ENCODE data around the gene CHCHD3.
"Not testable (repeated sequence)": the region's sequence is repeated elsewhere in the genome, so short reads cannot be mapped to it uniquely, and the experiment has no call there.

Gene CHCHD3

DNA sequence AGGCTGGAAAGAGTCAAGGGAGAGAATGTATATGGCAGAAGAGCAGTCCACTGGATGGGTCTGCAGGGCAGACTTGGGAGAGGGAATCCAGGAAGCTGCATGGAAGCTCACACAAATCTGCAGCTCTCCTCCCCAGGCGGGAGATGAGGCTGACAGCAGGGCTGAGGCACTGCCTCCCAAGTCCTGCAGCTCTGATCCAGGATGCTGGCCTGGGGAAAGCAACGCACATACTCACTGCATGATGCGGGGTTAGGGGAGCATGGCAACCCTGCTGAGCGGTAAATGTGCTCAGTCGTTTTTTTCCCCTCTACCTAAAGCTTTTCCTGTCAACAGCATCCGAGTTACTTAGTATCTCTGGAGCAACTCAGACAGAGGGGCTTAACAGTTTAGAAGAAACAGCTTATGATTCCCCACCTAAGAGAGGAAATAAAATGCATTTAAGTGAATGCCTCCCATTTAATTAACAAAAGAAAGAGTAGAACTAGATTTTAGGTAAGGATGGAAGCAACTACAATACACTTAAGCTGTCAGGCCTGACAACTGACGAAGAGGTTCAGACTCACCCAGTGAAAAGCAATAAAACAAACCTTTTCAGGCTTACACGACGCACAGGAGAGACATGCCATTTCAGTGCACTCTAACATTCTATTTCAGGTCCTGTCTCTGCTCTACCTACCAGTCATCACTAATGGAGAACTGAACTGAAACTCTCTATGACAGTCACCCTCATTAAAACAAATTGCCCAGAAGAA lies 37.0 kb downstream of the CHCHD3 start:
- DNase-seq (ENCODE audit: low read depth), result no peak

DNA sequence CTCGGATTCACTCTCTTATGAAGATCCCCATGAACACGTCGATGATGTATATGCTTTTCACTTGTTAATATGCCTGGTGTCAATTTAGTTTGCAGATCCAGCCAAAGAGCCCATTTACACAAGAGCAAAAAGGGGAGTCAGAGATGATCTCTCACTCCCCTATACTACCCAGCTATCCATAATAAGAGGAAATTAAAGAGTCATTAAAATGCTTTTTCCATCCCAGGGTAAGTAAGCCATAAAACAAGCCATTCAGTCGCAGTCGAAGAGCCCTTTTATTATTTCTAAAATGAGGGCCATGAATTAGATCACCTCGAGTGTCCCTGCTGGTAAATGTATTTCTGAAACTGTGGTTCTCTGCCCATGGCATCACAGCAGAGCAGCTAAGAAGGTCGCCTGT lies 41.2 kb downstream of the CHCHD3 start:
- no peak for DNase-seq (ENCODE audit: low read depth)

DNA sequence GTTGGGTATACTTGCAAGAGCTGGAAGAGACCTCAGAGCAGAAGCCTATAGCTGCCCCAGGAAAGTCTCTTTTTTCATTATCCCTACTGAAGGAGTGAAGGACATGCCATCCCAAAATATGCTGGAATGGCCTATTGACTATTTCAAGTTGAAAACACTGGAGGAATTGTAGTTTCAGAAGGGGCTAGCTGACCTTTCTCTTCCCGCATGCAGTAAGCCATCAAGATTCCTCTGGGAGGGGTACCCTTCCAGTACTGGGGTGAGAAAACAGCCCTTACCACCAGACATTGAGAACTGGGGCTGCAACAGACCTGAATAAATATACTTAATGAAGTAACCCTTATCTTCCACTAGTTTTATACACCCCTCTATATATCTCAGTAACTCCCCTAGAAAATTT lies 41.7 kb downstream of the CHCHD3 start:
- no peak for DNase-seq (ENCODE audit: low read depth)

DNA sequence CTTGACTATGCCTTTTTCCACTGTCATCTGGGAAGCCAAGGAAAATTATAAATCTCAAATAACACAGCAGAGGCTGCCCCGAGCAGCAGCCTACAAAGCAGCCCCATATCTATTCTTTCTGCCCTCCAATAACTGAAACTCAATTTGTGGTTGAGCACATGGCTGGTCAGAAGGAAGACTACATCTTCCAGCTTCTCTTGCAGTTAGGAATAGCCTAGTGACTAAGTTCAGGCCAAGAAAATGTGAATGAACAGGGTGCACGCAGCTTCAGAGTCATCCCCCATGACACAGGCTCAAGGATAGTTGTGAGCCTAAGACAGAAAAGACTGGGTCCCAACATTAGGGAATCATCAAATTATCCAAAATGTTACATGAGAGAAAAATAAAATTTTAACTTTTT lies 42.3 kb downstream of the CHCHD3 start:
- no peak for DNase-seq (ENCODE audit: low read depth)

DNA sequence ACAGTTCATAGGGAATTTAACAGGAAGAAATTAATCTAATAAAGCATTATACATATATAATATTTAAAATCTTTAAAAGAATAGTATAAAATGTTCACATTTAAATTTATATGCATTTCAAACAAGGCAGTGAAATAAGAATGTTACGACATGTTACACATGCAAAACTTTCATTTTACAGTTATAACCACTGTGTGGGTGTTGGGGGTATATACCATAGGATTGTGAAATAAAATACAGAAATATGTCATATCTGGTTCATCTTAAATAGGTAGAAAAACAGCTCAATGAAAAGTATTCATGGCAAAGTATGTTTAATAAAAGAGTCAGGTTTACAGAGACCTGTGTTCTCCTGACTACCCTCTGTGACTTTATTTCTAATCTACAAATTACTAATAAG lies 45.6 kb downstream of the CHCHD3 start:
- no peak for DNase-seq (ENCODE audit: low read depth)

DNA sequence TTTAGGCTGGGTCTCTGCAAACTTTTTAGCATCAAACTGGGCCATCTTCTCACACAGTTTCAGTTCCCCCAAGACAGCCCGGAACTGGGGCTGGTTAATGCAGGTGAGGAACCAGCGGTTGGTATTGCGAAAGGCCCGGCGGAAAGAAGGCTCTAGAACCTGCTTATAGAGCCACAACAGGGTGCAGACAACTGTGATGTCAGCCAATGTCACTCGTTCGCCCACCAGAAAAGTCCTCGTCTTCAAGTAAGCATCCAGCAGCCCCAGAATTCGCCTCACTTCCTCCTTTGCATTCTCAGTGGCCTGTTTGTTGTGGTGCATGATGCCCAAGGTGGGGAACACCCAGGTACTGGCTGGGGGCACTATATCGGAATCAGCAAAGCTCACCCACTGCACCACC lies 46.6 kb downstream of the CHCHD3 start:
- DNase-seq (ENCODE audit: low read depth), result not testable (repeated sequence)

DNA sequence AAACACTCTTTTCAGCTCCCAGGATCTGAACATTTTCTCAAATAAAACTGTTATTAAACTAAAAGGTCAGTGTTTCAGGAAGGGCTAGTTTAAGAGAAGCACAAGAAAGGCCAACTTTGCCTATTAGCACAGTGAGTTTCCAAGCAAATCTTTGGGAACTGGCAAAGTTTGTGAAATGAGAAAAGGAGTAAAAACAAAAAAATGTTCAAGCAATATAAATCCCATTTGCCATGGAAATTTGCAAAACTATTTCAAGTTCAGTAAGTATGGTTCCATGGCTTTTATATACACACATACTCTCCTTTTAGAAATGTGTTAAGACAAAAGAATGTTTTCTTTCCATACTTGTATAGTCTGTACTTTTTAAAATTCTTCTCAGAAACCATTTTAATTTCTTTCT lies 51.5 kb downstream of the CHCHD3 start:
- no peak for DNase-seq (ENCODE audit: low read depth)

DNA sequence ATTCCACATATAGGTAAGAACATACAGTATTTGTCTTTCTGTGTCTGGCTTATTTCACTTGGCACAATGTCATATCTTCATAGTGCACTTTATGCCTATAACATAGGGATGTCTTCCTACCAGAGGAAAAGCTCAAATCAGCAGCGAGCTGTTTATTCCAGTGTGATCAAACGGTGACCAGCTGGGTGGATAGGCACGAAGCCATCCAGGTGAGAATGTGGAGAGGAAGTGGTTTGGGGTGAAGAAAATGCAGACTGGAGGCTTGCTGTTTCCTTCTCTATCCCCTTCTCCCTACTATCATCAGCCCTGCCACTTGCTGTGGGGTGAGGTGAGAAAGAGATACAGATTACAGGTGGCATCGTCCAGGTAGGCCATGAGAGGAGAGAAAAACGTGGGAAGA lies 52.4 kb downstream of the CHCHD3 start:
- DNase-seq (ENCODE audit: low read depth), result no peak

DNA sequence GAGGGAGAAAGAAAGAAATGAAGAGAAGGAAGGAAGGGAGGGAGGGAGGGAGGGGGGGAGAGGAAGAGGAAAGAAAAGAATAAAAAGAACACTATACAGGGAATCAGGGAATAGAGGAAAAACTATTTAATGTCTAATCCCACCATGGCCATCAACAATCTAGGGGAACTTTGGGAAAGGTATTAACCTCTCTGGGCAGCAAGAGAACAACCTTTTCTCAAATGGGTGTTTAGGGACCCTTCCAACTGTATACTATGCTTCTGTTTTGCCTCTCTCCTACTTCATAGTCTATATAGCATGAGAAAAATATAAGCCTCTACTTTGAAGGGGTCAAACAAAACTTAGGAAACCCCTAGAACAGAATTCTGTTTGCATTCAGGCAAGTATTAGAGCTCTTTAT lies 54.5 kb downstream of the CHCHD3 start:
- no peak for DNase-seq (ENCODE audit: low read depth)

DNA sequence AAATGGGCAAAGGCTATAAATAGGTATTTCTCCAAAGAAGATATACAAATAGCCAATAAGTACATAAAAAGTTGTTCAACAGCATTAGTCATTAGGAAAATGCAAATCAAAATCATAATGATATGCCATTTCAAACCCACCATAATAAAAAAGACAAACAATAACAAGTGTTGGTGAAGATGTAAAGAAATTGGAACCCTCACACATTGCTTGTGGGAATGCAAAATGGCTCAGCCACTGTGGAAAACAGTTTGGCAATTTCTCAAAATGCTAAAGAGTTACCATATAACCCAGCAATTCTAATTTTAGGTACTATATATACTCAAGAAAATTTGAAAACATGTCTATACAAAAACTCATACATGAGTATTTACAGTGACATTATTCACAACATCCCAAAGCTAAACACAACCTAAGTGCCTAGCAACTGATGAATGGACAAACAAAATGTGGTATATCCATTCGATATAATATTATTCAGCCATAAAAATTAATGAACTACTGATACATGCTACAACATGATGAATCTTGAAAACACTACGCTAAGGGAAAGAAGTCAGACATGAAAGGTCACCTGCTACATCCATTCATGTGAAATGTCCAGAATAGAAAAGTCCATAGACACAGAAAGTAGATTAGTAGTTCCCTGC lies 55.6 kb downstream of the CHCHD3 start:
- no peak for DNase-seq (ENCODE audit: low read depth)

DNA sequence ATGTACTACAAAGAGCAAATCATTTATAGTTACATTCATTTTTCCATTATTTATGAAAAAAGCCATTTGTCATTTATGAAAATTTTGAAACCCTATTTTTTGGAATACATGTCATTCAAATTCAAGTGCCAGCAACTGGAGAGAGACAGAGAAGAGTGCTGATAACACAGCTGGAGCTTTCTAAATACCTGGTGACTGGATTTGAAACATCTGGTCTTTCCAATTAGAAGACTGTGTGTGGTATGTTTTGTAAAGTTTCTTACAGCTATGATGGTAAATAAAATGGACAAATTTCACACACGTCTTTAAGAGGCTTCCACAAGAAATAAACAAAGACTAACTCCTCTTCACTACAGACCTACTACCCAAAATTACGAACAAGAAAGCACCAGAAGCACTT lies 56.8 kb downstream of the CHCHD3 start:
- DNase-seq (ENCODE audit: low read depth), result no peak

DNA sequence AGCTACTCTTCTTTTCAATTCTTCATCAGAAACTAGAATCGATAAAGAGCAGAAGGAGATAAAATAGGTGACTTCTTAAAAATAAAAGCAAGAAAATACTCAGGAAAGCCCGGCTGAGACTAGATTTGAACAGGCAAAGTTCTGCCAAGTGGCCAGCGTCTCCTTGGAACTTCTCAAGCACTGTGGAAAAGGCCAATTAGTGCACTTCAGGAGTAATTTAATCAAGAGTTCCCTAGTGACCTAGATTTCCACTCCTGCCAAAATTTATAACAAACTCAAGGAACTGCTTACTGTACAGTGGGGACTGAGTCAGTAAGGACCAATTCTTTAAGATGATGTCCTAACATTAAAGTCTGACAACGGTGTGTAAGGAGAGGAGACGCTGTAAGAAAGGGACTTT lies 57.3 kb downstream of the CHCHD3 start:
- peak; percentile 30 for DNase-seq (ENCODE audit: low read depth)

DNA sequence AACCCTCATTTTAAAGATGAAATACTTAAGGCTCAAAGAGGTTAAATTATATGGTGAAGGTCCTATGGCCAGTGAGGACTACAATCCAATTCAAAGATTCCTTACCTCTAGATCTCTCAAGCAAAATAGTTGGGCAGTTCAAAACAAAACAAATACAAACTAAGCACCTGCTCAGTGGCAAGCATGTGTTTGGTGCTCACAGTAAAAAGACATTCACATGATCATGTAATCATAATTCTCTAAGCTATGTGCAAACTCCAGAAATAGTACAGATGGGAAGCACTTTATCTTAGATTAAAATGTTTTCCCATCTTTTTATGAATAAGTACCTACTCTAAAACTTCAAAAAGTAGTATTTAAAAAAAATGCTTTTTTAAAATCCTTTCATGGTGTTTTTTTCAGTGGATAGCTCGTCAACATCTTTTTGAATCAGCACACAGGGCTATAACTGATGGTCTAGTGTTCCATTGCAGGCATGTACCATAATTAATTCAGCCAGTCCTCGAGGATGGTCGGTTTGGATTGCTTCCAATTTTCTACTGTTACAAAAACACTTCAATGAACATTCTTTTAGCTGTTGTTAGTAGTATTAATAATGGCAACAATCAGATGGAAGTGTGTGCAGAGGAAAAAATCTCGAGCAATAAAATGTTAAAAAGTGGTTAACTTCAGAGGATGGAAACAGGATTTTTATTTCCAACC lies 58.4 kb downstream of the CHCHD3 start:
- no peak for DNase-seq (ENCODE audit: low read depth)

DNA sequence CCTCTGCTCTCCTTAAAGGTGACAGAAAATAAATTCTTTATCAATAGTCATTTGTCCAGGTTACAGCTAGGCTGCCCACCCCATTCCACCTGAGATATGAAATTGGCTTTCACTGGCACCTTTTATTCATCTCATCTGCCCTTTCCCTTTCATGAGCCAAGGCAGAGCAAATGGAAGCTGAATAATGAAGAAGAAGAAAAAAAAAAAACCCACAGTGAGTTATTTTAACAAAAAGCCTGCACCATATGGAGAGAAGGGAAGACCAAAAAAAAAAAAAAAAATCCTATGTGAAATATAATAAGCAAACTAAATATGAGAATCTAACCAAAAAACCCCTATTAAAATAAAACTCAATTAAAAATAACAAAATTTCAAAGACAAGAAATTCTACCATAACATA lies 59.2 kb downstream of the CHCHD3 start:
- no peak for DNase-seq (ENCODE audit: low read depth)

DNA sequence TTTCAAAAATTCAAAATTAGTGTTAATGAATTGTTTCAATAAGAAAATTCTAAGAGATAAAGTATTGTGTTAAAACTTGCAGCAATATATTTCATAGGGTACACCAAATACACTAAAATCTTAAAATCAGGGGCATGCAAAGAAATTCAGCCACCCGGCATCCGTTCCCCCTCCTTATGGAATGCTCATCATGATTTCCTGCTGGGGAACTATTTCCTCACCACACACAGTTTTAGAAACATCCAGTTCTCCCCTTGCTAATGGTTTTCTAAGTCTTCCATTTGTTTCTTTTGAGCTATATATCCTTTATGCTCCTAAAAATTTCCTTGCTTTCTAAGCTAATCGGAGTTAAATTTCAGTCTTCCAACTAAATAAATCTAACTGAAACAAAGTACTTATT lies 60.7 kb downstream of the CHCHD3 start:
- DNase-seq (ENCODE audit: low read depth), result no peak

DNA sequence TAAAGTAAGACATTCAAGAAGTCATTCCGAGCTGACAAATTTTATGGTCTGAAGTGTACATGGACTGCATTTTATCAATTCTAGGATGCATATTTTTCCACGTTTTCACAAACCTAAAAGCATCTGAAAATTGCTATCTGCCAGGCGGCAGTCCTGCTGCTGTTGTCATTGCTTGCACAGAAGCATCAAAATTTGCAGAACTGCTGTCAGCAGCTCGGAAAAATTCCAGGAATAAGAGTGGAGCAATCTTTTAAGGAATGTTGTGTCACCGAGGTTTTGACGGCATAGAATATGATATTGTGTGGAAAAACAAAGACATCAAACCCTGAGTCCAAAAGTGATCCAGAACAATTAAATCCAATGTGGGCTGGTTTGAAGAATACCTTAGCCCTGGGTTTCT lies 61.4 kb downstream of the CHCHD3 start:
- no peak for DNase-seq (ENCODE audit: low read depth)

DNA sequence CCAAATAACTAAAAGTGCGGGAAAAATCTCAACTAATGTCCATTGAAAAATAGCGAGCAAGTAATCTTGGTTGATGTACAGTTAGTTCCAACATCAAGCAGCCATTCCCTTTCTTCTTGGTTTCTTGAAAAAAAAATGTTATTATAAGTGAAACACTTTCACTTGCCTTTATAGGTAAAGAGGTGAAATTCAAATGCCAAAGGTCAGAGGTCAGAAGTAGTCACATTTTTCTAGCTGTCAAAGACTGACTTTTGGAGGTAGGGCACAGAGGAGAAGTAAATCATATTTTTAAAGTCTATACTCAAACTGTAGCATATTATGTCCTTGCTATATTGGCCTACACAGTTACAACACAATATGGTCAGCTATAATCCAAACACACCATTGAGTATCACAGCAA lies 62.3 kb downstream of the CHCHD3 start:
- DNase-seq (ENCODE audit: low read depth), result no peak

DNA sequence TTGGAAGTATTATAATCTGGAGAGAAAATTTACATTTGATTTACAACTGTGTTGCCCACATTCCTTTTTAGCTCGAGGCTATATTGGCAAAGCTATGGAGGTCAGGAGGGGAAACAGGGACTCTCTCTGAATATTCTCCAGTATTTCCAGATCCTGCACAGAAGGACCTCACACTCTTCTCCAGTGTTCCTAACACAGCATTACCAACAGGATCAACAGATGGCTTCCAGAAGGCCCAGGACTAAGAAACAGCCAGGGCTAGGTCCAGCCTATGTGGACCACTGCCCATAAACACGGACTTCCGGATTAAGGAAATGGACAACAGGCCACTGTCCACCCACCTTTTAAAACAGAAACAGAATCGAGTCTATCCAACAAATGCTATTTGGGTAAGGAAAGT lies 65.3 kb downstream of the CHCHD3 start:
- no peak for DNase-seq (ENCODE audit: low read depth)

DNA sequence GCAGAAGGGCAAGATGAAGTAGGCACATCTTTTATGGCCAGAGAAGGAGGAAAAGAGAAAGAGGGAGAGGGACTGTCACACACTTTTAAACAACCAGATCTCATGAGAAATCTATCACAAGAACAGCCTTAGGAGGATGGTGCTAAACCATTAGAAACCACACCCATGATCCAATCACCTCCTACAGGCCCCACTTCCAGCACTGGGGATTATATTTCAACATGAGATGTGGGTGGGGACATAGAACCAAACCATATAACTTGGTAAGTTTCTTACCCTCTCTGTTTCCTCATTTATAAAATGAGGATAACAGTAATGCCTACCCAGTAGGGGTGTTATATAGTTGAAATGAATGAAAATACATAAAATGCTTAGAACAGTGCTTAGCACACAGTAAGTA lies 66.0 kb downstream of the CHCHD3 start:
- DNase-seq (ENCODE audit: low read depth), result no peak

DNA sequence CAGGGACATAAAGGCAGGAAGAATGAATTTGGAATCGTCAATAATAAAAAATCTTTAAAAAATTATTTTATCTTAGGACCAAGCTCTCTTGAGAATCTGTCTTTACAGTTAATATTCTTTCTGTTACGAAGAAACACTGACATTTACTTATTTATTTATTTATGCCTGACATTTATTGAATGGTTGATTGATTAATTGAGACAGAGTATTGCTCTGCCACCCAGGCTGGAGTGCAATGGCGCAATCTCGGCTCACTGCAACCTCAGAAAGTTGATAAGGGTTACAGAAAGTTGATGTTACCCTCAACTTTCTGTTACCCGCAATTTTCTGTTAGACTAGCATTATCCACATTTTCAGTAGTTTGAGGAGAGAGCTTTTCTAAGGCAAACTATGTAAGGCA lies 70.1 kb downstream of the CHCHD3 start:
- no peak for DNase-seq (ENCODE audit: low read depth)

DNA sequence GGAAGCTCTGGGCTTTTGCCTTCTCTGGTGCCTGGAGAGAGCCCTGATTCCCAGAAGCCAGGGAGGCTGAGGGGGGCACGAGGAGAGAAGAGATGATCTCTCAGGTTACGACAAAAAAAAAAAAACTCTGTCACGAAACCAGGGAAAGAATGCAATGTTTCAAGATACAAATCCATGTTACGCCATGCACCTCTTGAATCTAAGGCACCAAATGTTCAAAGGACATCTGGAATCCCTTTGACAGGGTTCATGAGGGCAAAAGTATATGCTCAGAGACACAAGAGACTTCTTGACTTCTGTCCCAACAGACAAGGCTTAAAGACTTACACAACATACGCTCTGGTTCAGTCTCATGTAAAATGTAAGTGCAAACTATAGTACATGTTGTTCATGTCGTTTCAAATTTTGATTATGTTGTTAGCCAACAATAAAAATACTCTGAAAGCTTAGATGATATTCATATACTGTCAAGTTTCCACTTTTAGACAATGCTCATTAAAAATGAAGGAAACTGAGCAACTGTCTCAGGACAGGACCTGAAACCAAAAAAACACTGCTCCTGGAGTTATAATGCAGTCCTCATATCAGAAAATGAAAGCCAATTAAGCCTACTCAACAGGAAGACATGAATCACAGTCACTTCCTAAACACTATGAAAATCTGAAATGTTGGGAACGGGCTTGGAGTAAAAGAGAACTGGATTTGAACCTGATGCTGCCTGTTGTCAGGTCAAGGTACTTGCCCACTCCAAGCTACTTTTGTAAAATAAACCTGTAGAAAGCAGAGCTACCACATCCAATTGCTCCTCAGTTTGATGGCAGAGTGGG lies 72.3 kb downstream of the CHCHD3 start:
- DNase-seq (ENCODE audit: low read depth), result peak; percentile 44

DNA sequence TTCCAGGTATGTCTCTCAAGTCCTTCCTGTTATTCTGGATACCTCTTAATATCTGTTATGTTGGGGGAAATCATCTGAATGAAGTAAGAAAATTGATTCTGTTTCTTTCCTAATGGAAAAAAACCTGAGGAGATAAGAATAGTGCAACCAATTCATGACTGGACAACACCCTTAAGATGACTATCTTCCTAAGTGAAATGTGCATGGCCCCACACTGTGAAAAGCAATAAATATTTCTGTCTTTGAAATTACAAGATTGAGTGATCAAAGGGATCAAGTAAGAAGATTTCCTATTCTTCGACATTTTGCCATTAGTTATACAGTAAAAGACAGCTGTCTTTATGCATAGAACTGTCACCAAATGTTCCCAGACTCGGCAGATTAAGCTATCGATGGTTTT lies 73.9 kb downstream of the CHCHD3 start:
- no peak for DNase-seq (ENCODE audit: low read depth)
